HepG2 (cell line): ENCODE data around the gene OR13J1. TPM values are rescaled to one million over a fixed set of nuclear protein-coding genes. Genes with fewer than 3 reads are reported as not detected.
A peak's percentile ranks its signal among the peaks of the same experiment; 100 is the strongest.

ENCODE experiments used
- ASH2L ChIP-seq: fragments of 300-600, 200-600 bp; sonication (generic); IDR thresholded peaks from 2 replicates; pipeline ENCODE4 v1.7.0; 2017; ENCODE audit warnings: low read depth, mild to moderate bottlenecking, moderate library complexity, mixed read lengths, low read length; ENCODE audit not compliant: insufficient read length
- BRD4 ChIP-seq: sonication (generic); formaldehyde crosslinking; IDR thresholded peaks from 2 replicates; pipeline ENCODE4 v1.4.0; 2020; ENCODE audit warnings: missing genetic modification reagents
- CBX2 ChIP-seq, 2 experiments: fragments of 200-600 bp in 1 of 2; sonication (generic); formaldehyde crosslinking in 1 of 2; IDR thresholded peaks; 2 replicates each; pipeline versions ENCODE4 v1.7.0 to v1.8.1; 2018 to 2022; ENCODE audit warnings: low read depth in 2 of 2, low read length in 1 of 2, mild to moderate bottlenecking in 1 of 2, missing genetic modification reagents in 1 of 2
- FOXA3 ChIP-seq: IDR thresholded peaks from 2 replicates; pipeline ENCODE4 v1.6.1; 2016; ENCODE audit warnings: missing genetic modification reagents, missing compliant biosample characterization
- GABPA ChIP-seq, 2 experiments: IDR thresholded peaks; 2 replicates each; pipeline ENCODE4 v1.6.1; 2011 to 2016; ENCODE audit warnings: low read depth in 2 of 2, low read length in 1 of 2, missing biosample characterization in 1 of 2, missing genetic modification characterization in 1 of 2
- HDAC1 ChIP-seq: sonication (generic); formaldehyde crosslinking; IDR thresholded peaks from 2 replicates; pipeline ENCODE4 v1.5.1; 2020; ENCODE audit warnings: mild to moderate bottlenecking, missing genetic modification reagents
- JUN ChIP-seq: sonication (generic); formaldehyde crosslinking; IDR thresholded peaks from 2 replicates; pipeline ENCODE4 v1.4.0; 2020; ENCODE audit warnings: mild to moderate bottlenecking, missing genetic modification reagents
- KDM2A ChIP-seq: sonication (generic); formaldehyde crosslinking; IDR thresholded peaks from 2 replicates; pipeline ENCODE4 v1.4.0; 2020; ENCODE audit warnings: low read depth, missing genetic modification reagents, borderline replicate concordance
- MAF1 ChIP-seq: sonication (generic); formaldehyde crosslinking; IDR thresholded peaks from 2 replicates; pipeline ENCODE4 v1.5.0; 2020; ENCODE audit warnings: missing genetic modification reagents, borderline replicate concordance
- POGZ ChIP-seq: sonication (generic); formaldehyde crosslinking; IDR thresholded peaks from 2 replicates; pipeline ENCODE4 v1.4.0; 2020; ENCODE audit warnings: mild to moderate bottlenecking, missing genetic modification reagents
- RBM39 ChIP-seq: fragments of 200-400 bp; formaldehyde crosslinking; IDR thresholded peaks from one replicate; pipeline ENCODE4 v1.6.1; 2018; ENCODE audit warnings: antibody characterized with exemption, mild to moderate bottlenecking, low read depth, low read length; ENCODE audit not compliant: poor library complexity, severe bottlenecking
- SMAD9 ChIP-seq: sonication (generic); formaldehyde crosslinking; IDR thresholded peaks from 2 replicates; pipeline ENCODE4 v1.5.1; 2020; ENCODE audit warnings: mild to moderate bottlenecking, missing genetic modification reagents
- SOX5 ChIP-seq: IDR thresholded peaks from 2 replicates; pipeline ENCODE4 v1.6.1; 2016; ENCODE audit warnings: borderline replicate concordance
- SP1 ChIP-seq, 2 experiments: fragments of 450-650 bp in 1 of 2; sonication (generic) in 1 of 2; formaldehyde crosslinking in 1 of 2; IDR thresholded peaks; 2 replicates each; pipeline versions ENCODE4 v1.4.0 to v1.6.1; 2016 to 2020; ENCODE audit warnings: missing genetic modification reagents in 1 of 2
- SRSF4 ChIP-seq: fragments of 200-400 bp; formaldehyde crosslinking; IDR thresholded peaks from one replicate; pipeline ENCODE4 v1.6.1; 2018; ENCODE audit warnings: mild to moderate bottlenecking, low read depth, low read length, moderate library complexity; ENCODE audit not compliant: poor library complexity, severe bottlenecking
- TAF15 ChIP-seq: fragments of 200-400 bp; formaldehyde crosslinking; IDR thresholded peaks from one replicate; pipeline ENCODE4 v1.6.1; 2018; ENCODE audit warnings: mild to moderate bottlenecking, low read depth, low read length; ENCODE audit not compliant: poor library complexity, severe bottlenecking
- TBP ChIP-seq: sonication (generic); formaldehyde crosslinking; IDR thresholded peaks from 2 replicates; pipeline ENCODE4 v1.5.0; 2020; ENCODE audit warnings: missing genetic modification reagents
- ZNF124 ChIP-seq: sonication (generic); formaldehyde crosslinking; IDR thresholded peaks from 2 replicates; pipeline ENCODE4 v1.4.0; 2020; ENCODE audit warnings: missing genetic modification reagents
- ZNF17 ChIP-seq: sonication (generic); formaldehyde crosslinking; IDR thresholded peaks from 2 replicates; pipeline ENCODE4 v1.5.0; 2020; ENCODE audit warnings: mild to moderate bottlenecking, missing genetic modification reagents
- ZNF274 ChIP-seq: sonication (generic); formaldehyde crosslinking; IDR thresholded peaks from 2 replicates; pipeline ENCODE4 v1.5.1; 2020; ENCODE audit warnings: mild to moderate bottlenecking, missing genetic modification reagents
- ZNF562 ChIP-seq: sonication (generic); formaldehyde crosslinking; IDR thresholded peaks from 2 replicates; pipeline ENCODE4 v1.8.0; 2022; ENCODE audit warnings: missing genetic modification reagents, borderline replicate concordance
- ZNF75D ChIP-seq: sonication (generic); formaldehyde crosslinking; IDR thresholded peaks from 2 replicates; pipeline ENCODE4 v1.8.1; 2023; ENCODE audit warnings: missing genetic modification reagents, mild to moderate bottlenecking, borderline replicate concordance
- polyA plus RNA-seq, 8 experiments: library from polyadenylated mRNA; depleted of rRNA in 3 of 8; stranded (reverse) in 7 of 8; unstranded in 1 of 8; fragments of >200 nt; fragmentation: Illumina TruSeq in 4 of 8; extraction: Trizol in 4 of 8; gene quantifications; 2 replicates each; pipeline versions ENCODE4 v1.2.1 to v1.2.3, GENCODE V29; 2011 to 2016; ENCODE audit warnings: low read depth in 4 of 8, missing spikeins in 1 of 8, mixed read lengths in 1 of 8; ENCODE audit not compliant: insufficient read depth in 1 of 8
- total RNA-seq, 5 experiments: library from RNA; depleted of rRNA; stranded (reverse); fragments of >200 nt; fragmentation: Illumina TruSeq; extraction: Trizol; gene quantifications; 2 replicates each; pipeline ENCODE4 v1.2.3, GENCODE V29; 2016; ENCODE audit warnings: low read depth in 1 of 5
- TF ChIP-seq, protein P1 (sequence below): sonication (generic); formaldehyde crosslinking; IDR thresholded peaks from 2 replicates; pipeline ENCODE4 v1.4.0; 2020; ENCODE audit warnings: mild to moderate bottlenecking, low read depth, missing genetic modification reagents
- TF ChIP-seq, protein P2 (sequence below): sonication (generic); formaldehyde crosslinking; IDR thresholded peaks from 2 replicates; pipeline ENCODE4 v1.5.1; 2020; ENCODE audit warnings: missing genetic modification reagents, mild to moderate bottlenecking, borderline replicate concordance
- TF ChIP-seq, protein P3 (sequence below): sonication (generic); formaldehyde crosslinking; conservative IDR thresholded peaks from 2 replicates; pipeline ENCODE4 v1.4.0; 2020; ENCODE audit warnings: missing genetic modification reagents

Gene OR13J1
- total and polyA plus RNA-seq, 2 of the 13 experiments (the other 11 are each of a cell fraction or from before 2014, with no cell fraction given): not detected

DNA sequence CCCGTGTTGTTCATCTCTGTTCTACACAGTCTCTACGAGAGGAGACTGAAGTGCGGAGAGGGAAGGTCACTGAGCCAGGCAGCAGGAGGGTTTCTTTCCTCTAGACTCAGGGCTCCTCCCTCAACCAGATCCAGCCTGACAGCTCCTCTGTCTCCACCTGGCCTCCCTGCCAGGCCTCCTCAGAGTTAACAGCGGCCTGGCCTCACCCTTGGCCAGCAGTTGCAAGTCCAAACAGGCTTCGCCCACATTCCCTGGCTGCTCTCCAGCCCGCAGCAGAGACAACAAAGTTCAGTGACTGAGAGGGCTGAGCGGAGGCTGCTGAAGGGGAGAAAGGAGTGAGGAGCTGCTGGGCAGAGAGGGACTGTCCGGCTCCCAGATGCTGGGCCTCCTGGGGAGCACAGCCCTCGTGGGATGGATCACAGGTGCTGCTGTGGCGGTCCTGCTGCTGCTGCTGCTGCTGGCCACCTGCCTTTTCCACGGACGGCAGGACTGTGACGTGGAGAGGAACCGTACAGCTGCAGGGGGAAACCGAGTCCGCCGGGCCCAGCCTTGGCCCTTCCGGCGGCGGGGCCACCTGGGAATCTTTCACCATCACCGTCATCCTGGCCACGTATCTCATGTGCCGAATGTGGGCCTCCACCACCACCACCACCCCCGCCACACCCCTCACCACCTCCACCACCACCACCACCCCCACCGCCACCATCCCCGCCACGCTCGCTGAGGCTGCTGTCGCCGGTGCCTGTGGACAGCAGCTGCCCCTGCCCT lies 35.9 kb upstream of the OR13J1 start, which contains the start of gene HRCT1 (continued):
- TF ChIP-seq ZNF124 (no peak), SRSF4 (no peak), SMAD9 (no peak), SP1 (IDR thresholded peaks at IDR 0.05) (no peak), SP1 (CRISPR knock-in tag; IDR thresholded peaks at IDR 0.05) (peak; percentile 55; the same call in 1 of the 2 replicates), RBM39 (peak; percentile 0), KDM2A (CRISPR knock-in tag) (peak; percentile 70; the same call in 1 of the 2 replicates), ASH2L (no peak), FOXA3 (CRISPR knock-in tag) (no peak; the same call in 1 of the 2 replicates), MAF1 (CRISPR knock-in tag) (no peak), JUN (no peak), CBX2 (IDR thresholded peaks at IDR 0.05; ENCODE audit: low read depth, low read length) (no peak), CBX2 (CRISPR knock-in tag; IDR thresholded peaks at IDR 0.05; ENCODE audit: low read depth) (no peak), TAF15 (no peak), BRD4 (CRISPR knock-in tag) (no peak; the same call in 1 of the 2 replicates), ZNF274 (CRISPR knock-in tag) (no peak), GABPA (IDR thresholded peaks at IDR 0.05; ENCODE audit: low read depth, low read length) (no peak), GABPA (CRISPR knock-in tag; IDR thresholded peaks at IDR 0.05; ENCODE audit: low read depth) (no peak), SOX5 (CRISPR knock-in tag) (peak; percentile 63; the same call in 1 of the 2 replicates), ZNF75D (CRISPR knock-in tag) (no peak), ZNF562 (CRISPR knock-in tag) (no peak), POGZ (peak; percentile 65), TBP (CRISPR knock-in tag) (no peak), HDAC1 (CRISPR knock-in tag) (peak; percentile 57), ZNF17 (CRISPR knock-in tag) (no peak)
- TF ChIP-seq, protein P1, sequence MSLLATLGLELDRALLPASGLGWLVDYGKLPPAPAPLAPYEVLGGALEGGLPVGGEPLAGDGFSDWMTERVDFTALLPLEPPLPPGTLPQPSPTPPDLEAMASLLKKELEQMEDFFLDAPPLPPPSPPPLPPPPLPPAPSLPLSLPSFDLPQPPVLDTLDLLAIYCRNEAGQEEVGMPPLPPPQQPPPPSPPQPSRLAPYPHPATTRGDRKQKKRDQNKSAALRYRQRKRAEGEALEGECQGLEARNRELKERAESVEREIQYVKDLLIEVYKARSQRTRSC (CRISPR knock-in tag): no peak
- TF ChIP-seq, protein P2, sequence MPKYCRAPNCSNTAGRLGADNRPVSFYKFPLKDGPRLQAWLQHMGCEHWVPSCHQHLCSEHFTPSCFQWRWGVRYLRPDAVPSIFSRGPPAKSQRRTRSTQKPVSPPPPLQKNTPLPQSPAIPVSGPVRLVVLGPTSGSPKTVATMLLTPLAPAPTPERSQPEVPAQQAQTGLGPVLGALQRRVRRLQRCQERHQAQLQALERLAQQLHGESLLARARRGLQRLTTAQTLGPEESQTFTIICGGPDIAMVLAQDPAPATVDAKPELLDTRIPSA: no peak
- TF ChIP-seq, protein P3, sequence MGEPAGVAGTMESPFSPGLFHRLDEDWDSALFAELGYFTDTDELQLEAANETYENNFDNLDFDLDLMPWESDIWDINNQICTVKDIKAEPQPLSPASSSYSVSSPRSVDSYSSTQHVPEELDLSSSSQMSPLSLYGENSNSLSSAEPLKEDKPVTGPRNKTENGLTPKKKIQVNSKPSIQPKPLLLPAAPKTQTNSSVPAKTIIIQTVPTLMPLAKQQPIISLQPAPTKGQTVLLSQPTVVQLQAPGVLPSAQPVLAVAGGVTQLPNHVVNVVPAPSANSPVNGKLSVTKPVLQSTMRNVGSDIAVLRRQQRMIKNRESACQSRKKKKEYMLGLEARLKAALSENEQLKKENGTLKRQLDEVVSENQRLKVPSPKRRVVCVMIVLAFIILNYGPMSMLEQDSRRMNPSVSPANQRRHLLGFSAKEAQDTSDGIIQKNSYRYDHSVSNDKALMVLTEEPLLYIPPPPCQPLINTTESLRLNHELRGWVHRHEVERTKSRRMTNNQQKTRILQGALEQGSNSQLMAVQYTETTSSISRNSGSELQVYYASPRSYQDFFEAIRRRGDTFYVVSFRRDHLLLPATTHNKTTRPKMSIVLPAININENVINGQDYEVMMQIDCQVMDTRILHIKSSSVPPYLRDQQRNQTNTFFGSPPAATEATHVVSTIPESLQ (CRISPR knock-in tag): no peak
